Calu3 (cell line): Measurements from ENCODE around the gene ZMYND12. TPM values are rescaled to one million over a fixed set of nuclear protein-coding genes. Genes with fewer than 3 reads are reported as not detected.

Experiments used
- BruUV-seq: library from RNA; stranded (reverse); fragments of 400-500 nt; replicated peaks from 2 replicates; lab custom pipeline; 2021; lab: Mats Ljungman, UMichigan
- CTCF ChIA-PET: fragments of 300-600 bp; sonication (Branson Sonifier 250); formaldehyde crosslinking; loops from one replicate; lab custom pipeline; 2022; ENCODE audit warnings: antibody characterized with exemption; lab: Charles Lee
- DNase-seq: peaks from one replicate; pipeline ENCODE4 v3.0.0; 2022
- H3K27ac Mint-ChIP-seq: one replicate; pipeline ENCODE4 v1.8.0; 2022; ENCODE audit warnings: mixed read lengths; ENCODE audit not compliant: unreplicated experiment
- H3K27me3 Mint-ChIP-seq: one replicate; pipeline ENCODE4 v1.8.0; 2022; ENCODE audit warnings: mixed read lengths; ENCODE audit not compliant: unreplicated experiment
- H3K36me3 Mint-ChIP-seq: one replicate; pipeline ENCODE4 v1.8.0; 2022; ENCODE audit warnings: mild to moderate bottlenecking, moderate library complexity, mixed read lengths; ENCODE audit not compliant: insufficient read depth, unreplicated experiment
- H3K4me1 Mint-ChIP-seq: one replicate; pipeline ENCODE4 v1.8.0; 2022; ENCODE audit warnings: mild to moderate bottlenecking, low read depth, mixed read lengths; ENCODE audit not compliant: unreplicated experiment
- H3K4me3 Mint-ChIP-seq: one replicate; pipeline ENCODE4 v1.8.0; 2022; ENCODE audit warnings: mild to moderate bottlenecking, low read depth, moderate library complexity, mixed read lengths; ENCODE audit not compliant: unreplicated experiment
- H3K9me3 Mint-ChIP-seq: one replicate; pipeline ENCODE4 v1.8.0; 2022; ENCODE audit warnings: low read depth, mixed read lengths; ENCODE audit not compliant: unreplicated experiment
- intact Hi-C: fragments of 100-400 bp; cut with micrococcal nuclease; formaldehyde crosslinking; loops from one replicate; pipeline ENCODE4 v1.10.0; 2022; ENCODE audit not compliant: unreplicated experiment
- total RNA-seq: library from RNA; stranded (reverse); gene quantifications from 2 replicates; pipeline ENCODE4 v1.2.3, GENCODE V29; 2022
- TF ChIP-seq, protein P1 (sequence below): fragments of 200-600 bp; IDR thresholded peaks from one replicate; pipeline ENCODE4 v1.8.0; 2022; ENCODE audit warnings: antibody characterized with exemption; ENCODE audit not compliant: unreplicated experiment

Gene ZMYND12
- total RNA-seq, 1 experiment from 2014 or later: 1.1 TPM

DNA sequence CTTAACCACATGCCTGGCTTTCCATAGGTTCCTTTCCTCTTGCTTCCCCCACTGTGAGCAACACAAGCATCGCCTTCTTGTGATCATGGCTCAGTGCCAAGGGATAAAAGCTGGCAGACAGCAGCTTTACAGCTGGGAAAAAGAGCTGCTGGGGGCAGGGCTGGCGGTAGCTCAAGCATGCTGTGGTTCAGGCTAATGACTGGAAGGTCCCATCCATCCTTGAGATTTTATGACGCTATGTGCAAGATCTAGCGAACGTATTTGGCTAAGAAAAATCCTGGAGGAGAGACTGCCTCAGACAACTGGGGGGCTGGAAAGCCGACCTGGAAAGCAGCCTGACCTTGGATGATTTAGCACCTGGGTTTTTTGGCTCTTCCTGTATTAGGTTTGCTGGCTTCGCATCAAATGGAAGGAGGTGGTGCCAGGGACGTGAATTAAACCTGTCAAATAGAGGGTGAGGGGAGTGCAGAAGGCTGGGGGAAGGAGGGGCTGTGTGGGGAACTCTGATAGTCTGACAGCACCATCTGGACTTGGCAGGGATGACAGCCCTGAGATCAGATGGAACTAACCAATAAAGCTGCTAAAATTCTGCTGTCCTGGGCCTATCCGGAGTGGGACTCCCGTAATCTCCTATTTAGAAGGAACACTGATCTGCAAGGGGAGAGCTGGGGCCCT is 34.8 kb downstream of the ZMYND12 start:
- no peaks in the 10 kb centered on the region for H3K9me3 Mint-ChIP-seq
- CTCF ChIA-PET: no interaction called here
- peaks cover 40% of the 10 kb centered on the region for H3K27me3 Mint-ChIP-seq
- H3K4me3 Mint-ChIP-seq: no peak overlapping the region
- TF ChIP-seq, protein P1, sequence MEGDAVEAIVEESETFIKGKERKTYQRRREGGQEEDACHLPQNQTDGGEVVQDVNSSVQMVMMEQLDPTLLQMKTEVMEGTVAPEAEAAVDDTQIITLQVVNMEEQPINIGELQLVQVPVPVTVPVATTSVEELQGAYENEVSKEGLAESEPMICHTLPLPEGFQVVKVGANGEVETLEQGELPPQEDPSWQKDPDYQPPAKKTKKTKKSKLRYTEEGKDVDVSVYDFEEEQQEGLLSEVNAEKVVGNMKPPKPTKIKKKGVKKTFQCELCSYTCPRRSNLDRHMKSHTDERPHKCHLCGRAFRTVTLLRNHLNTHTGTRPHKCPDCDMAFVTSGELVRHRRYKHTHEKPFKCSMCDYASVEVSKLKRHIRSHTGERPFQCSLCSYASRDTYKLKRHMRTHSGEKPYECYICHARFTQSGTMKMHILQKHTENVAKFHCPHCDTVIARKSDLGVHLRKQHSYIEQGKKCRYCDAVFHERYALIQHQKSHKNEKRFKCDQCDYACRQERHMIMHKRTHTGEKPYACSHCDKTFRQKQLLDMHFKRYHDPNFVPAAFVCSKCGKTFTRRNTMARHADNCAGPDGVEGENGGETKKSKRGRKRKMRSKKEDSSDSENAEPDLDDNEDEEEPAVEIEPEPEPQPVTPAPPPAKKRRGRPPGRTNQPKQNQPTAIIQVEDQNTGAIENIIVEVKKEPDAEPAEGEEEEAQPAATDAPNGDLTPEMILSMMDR: no peak
- H3K4me1 Mint-ChIP-seq: no peaks in the 10 kb centered on the region
- H3K36me3 Mint-ChIP-seq: no peaks in the 10 kb centered on the region
- intact Hi-C loops: no loop called here
- BruUV-seq: no TSS peak
- DNase-seq: no peak
- no peak overlapping the region for H3K27ac Mint-ChIP-seq

DNA sequence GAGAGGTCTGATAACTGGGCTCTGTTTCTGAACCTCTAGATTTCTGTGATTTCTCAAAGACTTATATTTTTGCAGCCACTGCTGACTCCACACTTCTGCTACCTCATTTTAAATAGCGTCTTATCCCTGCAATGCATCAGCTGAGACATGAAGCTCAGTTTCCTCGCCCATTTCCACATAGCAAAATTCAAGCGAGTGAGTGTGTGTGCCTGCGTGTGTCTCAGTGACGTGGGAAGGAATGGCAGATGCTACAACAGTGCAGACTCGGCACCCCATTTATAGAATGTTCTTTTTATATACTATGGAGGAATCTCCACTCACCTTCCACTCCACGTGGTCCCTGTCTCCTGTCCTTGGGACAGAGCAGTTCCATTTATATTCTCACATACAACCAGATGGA is 35.7 kb downstream of the ZMYND12 start:
- CTCF ChIA-PET: no interaction called here
- Mint-ChIP-seq H3K4me3 (no peak overlapping the region), H3K9me3 (no peaks in the 10 kb centered on the region), H3K4me1 (no peaks in the 10 kb centered on the region), H3K36me3 (no peaks in the 10 kb centered on the region), H3K27me3 (peaks cover 40% of the 10 kb centered on the region), H3K27ac (no peak overlapping the region)
- no TSS peak for BruUV-seq
- no peak for DNase-seq
- intact Hi-C loops: no loop called here
- TF ChIP-seq, protein P1: no peak

DNA sequence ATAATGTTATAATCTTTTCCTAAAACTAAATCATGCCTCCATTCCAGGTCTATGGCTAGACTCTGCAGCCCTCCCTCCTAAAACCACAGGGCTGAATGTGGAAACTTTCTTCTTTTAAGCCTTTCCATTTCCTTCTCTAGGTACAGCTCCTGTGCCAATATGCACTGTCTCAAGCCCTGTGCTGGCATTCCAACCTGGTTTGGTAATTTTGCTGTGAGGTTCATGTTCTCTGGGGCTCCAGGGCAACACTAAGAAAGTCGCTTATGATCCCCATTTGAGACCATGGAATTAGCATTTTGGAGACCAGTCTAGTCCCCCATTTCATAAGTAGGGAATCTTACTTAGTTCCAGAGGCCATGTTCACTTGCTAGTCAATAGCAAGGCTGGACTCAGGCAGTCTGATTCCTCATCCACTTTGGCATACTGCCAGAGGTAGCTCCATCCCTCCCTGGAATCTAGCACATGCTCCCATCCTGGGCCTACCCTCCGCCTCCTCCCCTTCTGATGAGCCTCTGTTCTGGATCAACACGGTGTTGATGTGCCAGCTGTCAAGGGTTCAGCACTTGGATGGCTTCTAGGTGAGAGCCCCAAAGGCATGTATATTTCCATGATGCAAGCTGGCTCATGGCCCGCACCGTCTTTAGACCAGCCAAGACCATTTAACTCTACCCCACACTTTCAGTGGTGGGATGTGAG is 36.5 kb downstream of the ZMYND12 start:
- intact Hi-C loops: no loop called here
- TF ChIP-seq, protein P1: no peak
- no TSS peak for BruUV-seq
- Mint-ChIP-seq H3K27me3 (peaks cover 40% of the 10 kb centered on the region), H3K4me3 (no peak overlapping the region), H3K4me1 (no peaks in the 10 kb centered on the region), H3K27ac (no peak overlapping the region), H3K36me3 (no peaks in the 10 kb centered on the region), H3K9me3 (no peaks in the 10 kb centered on the region)
- CTCF ChIA-PET: no interaction called here
- DNase-seq: no peak

DNA sequence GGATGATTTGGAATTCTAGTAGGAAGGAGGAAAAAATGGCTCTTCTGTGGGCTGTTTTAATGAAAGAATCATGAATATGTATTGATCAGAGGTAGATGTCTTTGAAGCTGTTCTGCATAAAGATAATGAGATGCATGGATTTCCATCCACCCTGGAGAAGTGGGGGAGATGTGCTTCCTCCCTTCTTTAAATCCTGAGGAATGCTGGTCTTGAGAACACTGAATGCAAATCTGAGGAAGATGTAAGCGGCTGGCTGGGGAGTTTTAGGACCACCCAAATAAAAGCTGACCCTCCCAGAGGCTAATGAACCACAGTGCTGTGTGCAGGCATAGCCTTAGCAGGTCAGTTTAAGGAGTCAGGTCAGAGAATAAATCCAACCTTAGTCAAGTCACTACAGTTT is 37.3 kb downstream of the ZMYND12 start:
- no TSS peak for BruUV-seq
- Mint-ChIP-seq H3K36me3 (no peaks in the 10 kb centered on the region), H3K27me3 (peaks cover 40% of the 10 kb centered on the region), H3K4me3 (no peak overlapping the region), H3K4me1 (no peaks in the 10 kb centered on the region), H3K9me3 (no peaks in the 10 kb centered on the region), H3K27ac (no peak overlapping the region)
- CTCF ChIA-PET: no interaction called here
- TF ChIP-seq, protein P1: no peak
- DNase-seq: no peak
- intact Hi-C loops: no loop called here
